ENCODE measurements around the gene RBMX2.
"Not testable (repeated sequence)": the region's sequence is repeated elsewhere in the genome, so short reads cannot be mapped to it uniquely, and the experiment has no call there.

Gene RBMX2

GRCh38 chrX:130401415-130402207 is at the start of gene RBMX2:
Gene RBMX2 (plus strand): TSS chrX:130401987. CDS start chrX:130402033, 46 bp downstream.
- peak; percentile 74 for DNase-seq

GRCh38 chrX:130352050-130352449 is 49.7 kb upstream of the RBMX2 start:
- not testable (repeated sequence) for DNase-seq

- DNase-seq = no peak
Observed at GRCh38 chrX:130376077-130376476, 25.7 kb upstream of the RBMX2 start.

- peak; percentile 68 for DNase-seq
Observed at GRCh38 chrX:130378024-130378669, 23.6 kb upstream of the RBMX2 start.

GRCh38 chrX:130385520-130385919 is 16.3 kb upstream of the RBMX2 start, which contains the start of gene GPR119:
Gene GPR119 (minus strand): TSS chrX:130385674. CDS start chrX:130385447, 227 bp downstream.
- DNase-seq = no peak

- no peak for DNase-seq
Observed at GRCh38 chrX:130386408-130386808, 15.4 kb upstream of the RBMX2 start.

- peak; percentile 17 for DNase-seq
Observed at GRCh38 chrX:130393451-130394074, 8.2 kb upstream of the RBMX2 start.

GRCh38 chrX:130395341-130395740 is 6.4 kb upstream of the RBMX2 start:
- no peak for DNase-seq

GRCh38 chrX:130402208-130402684 is 459 bp downstream of the RBMX2 start:
- DNase-seq = no peak

- no peak for DNase-seq
Observed at GRCh38 chrX:130413415-130413814, 11.6 kb downstream of the RBMX2 start.

- DNase-seq = no peak
Observed at GRCh38 chrX:130414800-130415199, 13.0 kb downstream of the RBMX2 start.

GRCh38 chrX:130415201-130415600 is 13.4 kb downstream of the RBMX2 start:
- DNase-seq = no peak

GRCh38 chrX:130416785-130417184 is 15.0 kb downstream of the RBMX2 start:
- no peak for DNase-seq

- no peak for DNase-seq
Observed at GRCh38 chrX:130418066-130418465, 16.3 kb downstream of the RBMX2 start.

GRCh38 chrX:130418740-130419139 is 17.0 kb downstream of the RBMX2 start:
- DNase-seq = no peak

GRCh38 chrX:130419263-130419662 is 17.5 kb downstream of the RBMX2 start:
- DNase-seq = no peak

GRCh38 chrX:130426531-130426930 is 24.7 kb downstream of the RBMX2 start:
- no peak for DNase-seq

- not testable (repeated sequence) for DNase-seq
Observed at GRCh38 chrX:130429236-130429635, 27.4 kb downstream of the RBMX2 start.

GRCh38 chrX:130435937-130436336 is 34.1 kb downstream of the RBMX2 start:
- DNase-seq = no peak

GRCh38 chrX:130437996-130438395 is 36.2 kb downstream of the RBMX2 start:
- not testable (repeated sequence) for DNase-seq

- no peak for DNase-seq
Observed at GRCh38 chrX:130443875-130444274, 42.1 kb downstream of the RBMX2 start.

GRCh38 chrX:130444641-130445336 is 43.0 kb downstream of the RBMX2 start:
- DNase-seq = no peak

GRCh38 chrX:130446974-130447373 is 45.2 kb downstream of the RBMX2 start:
- DNase-seq = no peak
